Gastrocnemius medialis (tissue), 4 donors: Measurements from ENCODE around the gene SPTBN1.

Experiments
- POLR2A ChIP-seq, 2 donors: fragments of 450-650 bp; IDR thresholded peaks; one replicate each; pipeline ENCODE4 v1.6.1; 2017; ENCODE audit warnings: antibody characterized with exemption in 2 of 2, mild to moderate bottlenecking in 2 of 2, moderate library complexity in 2 of 2
- TF ChIP-seq, protein P1 (sequence below), 5 experiments: fragments of 450-650 bp in 3 of 5; fragments of 200-600 bp in 2 of 5; sonication (generic) in 2 of 5; IDR thresholded peaks in 4 of 5; conservative IDR thresholded peaks in 1 of 5; 1 replicate in 4 of 5; 2 replicates in 1 of 5; pipeline ENCODE4 v1.5.1; 2016 to 2019; ENCODE audit warnings: antibody characterized with exemption in 5 of 5, mild to moderate bottlenecking in 3 of 5, moderate library complexity in 3 of 5

DNA sequence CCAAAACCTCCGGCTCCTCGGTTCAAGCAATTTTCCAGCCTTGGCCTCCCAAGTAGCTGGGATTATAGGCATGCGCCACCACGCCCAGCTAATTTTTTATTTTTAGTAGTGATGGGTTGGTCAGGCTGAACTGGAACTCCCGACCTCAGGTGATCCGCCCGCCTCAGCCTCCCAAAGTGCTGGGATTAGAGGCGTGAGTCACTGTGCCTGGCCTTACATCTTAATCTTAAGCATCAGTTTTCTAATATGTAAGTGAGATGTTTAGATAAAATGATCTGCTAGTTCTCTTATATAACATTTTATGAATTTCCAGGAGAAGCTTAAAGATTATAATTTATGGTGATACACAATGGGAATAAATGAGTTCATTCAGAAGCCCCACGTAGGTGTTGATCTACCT, 69.2 kb downstream of the SPTBN1 start:
- TF ChIP-seq, protein P1, sequence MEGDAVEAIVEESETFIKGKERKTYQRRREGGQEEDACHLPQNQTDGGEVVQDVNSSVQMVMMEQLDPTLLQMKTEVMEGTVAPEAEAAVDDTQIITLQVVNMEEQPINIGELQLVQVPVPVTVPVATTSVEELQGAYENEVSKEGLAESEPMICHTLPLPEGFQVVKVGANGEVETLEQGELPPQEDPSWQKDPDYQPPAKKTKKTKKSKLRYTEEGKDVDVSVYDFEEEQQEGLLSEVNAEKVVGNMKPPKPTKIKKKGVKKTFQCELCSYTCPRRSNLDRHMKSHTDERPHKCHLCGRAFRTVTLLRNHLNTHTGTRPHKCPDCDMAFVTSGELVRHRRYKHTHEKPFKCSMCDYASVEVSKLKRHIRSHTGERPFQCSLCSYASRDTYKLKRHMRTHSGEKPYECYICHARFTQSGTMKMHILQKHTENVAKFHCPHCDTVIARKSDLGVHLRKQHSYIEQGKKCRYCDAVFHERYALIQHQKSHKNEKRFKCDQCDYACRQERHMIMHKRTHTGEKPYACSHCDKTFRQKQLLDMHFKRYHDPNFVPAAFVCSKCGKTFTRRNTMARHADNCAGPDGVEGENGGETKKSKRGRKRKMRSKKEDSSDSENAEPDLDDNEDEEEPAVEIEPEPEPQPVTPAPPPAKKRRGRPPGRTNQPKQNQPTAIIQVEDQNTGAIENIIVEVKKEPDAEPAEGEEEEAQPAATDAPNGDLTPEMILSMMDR (IDR thresholded peaks at IDR 0.05 in 4 of 5, conservative IDR thresholded peaks at IDR 0.05 in 1 of 5) = no peak
- TF ChIP-seq POLR2A (IDR thresholded peaks at IDR 0.05) = no peak
